Neural progenitor cell (in vitro differentiated cells): ENCODE results near the gene PAX5.

Experiments used
- CTCF ChIP-seq: fragments of 200-600 bp; sonication (generic); IDR thresholded peaks from 2 replicates; pipeline ENCODE4 v1.5.1; 2017; ENCODE audit warnings: antibody characterized with exemption, mild to moderate bottlenecking
- EZH2 ChIP-seq: fragments of 200-600 bp; sonication (generic); IDR thresholded peaks from 2 replicates; pipeline ENCODE4 v1.6.1; 2017; ENCODE audit warnings: antibody characterized with exemption, mild to moderate bottlenecking, moderate library complexity

DNA sequence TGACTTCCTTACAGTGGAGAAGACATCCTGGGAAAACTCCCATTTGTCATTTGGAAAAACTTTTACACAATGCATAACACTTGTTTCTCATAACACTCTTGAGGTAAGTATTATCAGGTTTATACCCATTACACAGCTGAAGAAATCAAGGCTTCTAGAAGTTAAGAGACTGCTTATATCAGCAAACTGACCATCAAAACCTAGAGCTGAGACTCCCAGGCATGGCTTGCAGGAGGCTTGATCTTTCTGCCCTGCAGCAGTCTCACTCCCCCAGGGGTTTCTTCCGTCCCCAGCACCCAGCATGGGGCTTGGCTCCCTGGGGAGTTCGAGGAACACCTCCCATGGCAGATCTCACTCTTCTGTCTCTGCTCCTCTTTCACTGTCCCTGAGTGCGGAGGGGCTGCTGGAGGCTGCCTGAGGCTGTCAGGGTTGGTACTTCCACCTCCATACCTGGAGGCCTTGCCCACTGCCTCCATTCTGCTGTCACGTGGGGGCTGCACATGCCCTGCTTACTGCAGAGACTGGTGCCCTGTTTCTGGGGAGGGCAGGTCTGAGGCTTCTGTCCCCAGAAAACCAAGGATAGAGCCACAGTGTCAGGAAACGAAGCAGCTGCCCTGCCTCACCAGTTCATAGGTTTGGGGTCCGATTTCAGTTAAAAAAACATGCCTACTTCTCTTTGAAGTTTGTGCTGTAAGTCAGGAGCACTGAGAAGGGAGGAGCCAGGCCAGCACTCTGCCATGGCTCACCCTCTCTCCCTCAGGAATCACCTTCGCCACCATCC, 202.5 kb downstream of the PAX5 start:
- no peak for TF ChIP-seq CTCF
- no peak for TF ChIP-seq EZH2
